AG20443 (cell line): ENCODE data around the gene MCF2L2.
A peak's percentile ranks its signal among the peaks of the same experiment; 100 is the strongest.
"Not testable (repeated sequence)": the region's sequence is repeated elsewhere in the genome, so short reads cannot be mapped to it uniquely, and the experiment has no call there.

Experiments used
- DNase-seq: peaks from one replicate; pipeline ENCODE4 v3.0.0; 2012; ENCODE audit warnings: low spot score, mixed read lengths

Gene MCF2L2

GRCh38 chr3:183396662-183397391 is 31.6 kb downstream of the MCF2L2 start:
- DNase-seq = no peak

DNA sequence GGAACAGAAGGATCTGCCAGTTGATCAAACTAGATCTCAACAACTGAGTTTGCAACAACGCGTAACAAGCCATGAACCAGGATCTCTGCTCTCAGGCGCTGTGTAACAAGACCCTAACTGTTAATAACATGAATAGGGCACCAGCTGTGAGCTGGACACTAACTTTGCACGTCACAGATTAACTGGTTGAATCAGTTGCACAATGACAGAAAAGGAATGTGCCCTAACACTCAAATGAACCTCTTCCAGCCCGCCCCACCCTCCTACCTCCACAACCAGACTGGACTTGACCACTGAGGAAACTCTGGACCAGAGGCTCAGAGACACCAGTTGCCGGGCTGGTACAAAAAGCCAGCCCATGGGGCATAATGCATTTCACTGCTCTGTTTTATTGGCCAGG is 34.3 kb downstream of the MCF2L2 start:
- no peak for DNase-seq

GRCh38 chr3:183393625-183394024 is 34.8 kb downstream of the MCF2L2 start:
- DNase-seq = no peak

- DNase-seq = no peak
Observed at GRCh38 chr3:183392186-183393034, 36.0 kb downstream of the MCF2L2 start.

DNA sequence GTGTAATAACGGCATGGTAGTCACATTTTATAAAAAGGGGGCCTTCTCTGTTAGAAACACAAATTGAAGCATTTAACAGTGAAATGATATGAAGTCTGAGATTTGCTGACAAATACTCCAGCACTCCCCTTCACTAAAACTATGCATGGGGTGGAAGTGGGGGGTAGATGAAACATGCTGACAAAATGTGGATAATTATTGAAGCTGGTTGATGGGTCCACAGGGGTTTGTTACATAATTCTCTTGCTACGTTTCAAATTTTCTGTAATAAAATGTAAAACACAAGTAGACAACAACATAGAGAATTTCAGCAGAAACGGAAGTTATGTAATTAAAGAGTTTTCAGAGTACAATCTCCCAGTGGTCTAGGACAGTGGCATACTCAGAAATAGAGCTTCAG is 37.0 kb downstream of the MCF2L2 start:
- no peak for DNase-seq

GRCh38 chr3:183390844-183391243 is 37.6 kb downstream of the MCF2L2 start:
- DNase-seq = no peak

DNA sequence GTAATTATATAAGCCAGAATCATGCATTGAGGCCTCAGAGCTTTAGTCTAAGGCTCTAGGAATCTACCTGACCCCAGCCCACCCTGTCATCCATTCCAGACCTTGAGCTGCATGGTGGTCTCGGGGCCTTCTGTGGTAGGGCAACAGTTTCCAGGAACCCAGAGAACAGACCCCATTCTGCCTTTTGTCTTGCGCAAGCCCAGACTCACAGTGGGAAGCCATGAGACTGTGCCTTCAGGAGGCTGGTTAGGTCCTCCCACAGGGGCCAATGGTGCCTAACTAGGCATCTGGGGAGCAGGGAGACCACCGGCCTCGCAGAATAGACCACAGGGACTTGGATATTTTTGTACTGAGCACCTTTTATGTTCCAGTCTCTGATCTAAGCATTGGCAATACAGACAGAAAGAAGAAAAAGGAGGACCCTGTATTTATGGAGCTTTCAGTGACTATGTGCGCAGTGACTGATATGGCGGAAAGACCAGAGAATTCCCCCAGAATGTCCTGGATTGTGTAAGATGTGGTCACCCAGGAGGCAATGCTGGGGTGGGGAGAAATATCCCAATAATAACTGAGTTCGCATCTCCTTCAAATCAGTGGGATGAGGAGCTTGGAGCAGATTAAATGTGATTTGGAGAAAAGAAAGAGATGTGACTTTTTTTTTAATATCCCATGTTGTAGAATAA is 40.1 kb downstream of the MCF2L2 start:
- DNase-seq = no peak

- no peak for DNase-seq
Observed at GRCh38 chr3:183387797-183388196, 40.6 kb downstream of the MCF2L2 start.

DNA sequence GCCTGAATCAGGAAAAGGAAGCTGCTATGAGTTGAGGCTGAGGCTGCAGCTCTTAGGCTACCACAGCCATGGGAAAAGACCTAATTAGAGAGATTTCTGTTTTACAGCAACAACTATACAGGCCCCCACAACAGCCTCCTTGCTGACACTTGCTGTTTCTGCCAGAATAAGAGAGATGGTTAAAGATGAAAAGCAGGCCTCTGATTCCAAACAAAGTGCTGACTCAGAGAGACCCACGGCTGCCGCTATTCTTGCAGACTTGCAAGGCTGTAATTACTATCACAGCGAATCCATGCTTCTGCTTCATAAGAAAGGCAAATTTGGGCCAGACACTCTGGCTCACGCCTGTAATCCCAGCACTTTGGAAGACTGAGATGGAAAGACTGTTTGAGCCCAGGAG is 41.8 kb downstream of the MCF2L2 start:
- no peak for DNase-seq

- DNase-seq = peak; percentile 75
Observed at GRCh38 chr3:183385698-183386613, 42.5 kb downstream of the MCF2L2 start.

DNA sequence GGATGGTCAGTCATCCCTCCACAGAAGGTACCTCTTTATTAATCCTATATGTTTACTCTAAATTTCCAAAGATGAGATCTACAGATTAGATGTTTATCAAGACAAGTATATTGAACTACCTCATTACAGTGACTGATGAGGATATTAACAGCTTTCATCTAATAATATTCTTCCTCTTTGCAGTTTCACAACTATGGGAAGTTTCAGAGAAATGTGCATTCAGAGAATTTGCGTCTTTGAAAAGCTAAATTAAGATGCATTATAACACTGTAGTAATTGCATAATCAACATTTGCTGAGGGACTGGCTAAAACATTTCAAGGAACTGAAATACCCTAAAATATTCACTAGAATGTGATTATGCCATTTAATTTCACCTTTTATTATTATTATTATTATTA is 46.7 kb downstream of the MCF2L2 start:
- DNase-seq = no peak

DNA sequence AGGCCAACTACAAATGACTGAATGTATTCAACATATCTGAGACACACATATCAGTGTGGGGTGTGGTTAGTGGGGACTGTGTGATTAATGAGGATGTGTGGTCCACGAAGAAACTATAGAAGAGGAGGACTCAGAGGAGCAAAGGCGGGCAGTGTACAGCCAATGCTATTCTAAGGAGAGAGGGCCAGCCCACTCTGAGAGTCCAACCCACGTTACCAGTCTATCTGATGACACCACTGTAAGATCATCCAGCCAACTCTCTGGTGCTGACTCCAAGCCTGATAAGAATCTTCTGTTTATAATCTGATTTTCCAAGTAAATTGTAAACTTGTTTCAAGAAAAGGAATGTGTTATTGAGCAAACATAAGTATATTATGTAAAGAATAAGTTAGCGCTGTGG is 47.2 kb downstream of the MCF2L2 start:
- DNase-seq = no peak

- DNase-seq = no peak
Observed at GRCh38 chr3:183378951-183379350, 49.5 kb downstream of the MCF2L2 start.

DNA sequence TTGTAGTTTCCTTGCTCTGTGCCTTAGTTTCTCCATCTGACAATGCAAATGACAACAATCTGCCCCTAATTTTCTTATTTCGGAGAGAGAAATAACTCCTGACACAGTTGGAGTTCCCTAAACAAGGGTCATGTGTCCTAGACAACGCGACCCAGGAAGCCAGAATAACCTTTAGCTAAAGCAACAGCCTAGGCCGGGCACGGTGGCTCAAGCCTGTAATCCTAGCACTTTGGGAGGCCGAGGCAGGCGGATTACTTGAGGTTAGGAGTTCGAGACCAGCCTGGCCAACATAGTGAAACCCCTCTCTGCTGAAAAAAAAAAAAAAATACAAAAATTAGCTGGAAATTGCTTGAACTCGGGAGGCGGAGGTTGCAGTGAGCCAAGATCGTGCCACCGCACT is 49.9 kb downstream of the MCF2L2 start:
- no peak for DNase-seq

GRCh38 chr3:183378008-183378407 is 50.4 kb downstream of the MCF2L2 start:
- DNase-seq = no peak

DNA sequence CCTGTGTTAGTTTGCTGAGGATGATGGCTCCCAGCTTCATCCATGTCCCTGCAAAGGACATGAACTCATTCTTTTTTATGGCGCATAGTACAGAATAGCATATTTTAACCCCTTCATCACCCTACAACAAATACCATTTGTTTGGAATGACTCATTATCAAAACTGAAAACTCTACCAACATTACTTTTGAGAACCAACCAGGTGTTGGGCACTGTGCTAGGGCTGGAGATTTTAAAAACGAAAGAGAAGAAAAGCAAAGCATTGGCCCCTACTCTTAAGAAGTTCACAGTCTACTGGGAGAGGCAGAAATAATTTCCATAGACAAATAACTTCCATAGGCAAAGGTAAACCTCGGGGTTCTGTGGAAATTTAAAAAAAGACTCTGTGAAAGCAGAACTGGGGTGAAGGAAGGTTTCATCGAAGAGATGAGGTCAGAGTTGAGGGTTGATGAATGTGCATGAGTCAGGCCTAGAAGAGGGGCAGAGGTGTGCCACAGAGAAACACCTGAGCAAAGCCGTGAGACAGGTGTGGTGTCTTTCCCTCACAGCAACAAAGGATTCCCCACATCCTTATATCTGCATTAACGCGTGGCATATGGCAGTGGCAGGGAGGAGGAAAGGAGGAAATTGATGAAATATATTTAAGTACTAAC is 51.0 kb downstream of the MCF2L2 start:
- DNase-seq = no peak

GRCh38 chr3:183375787-183376186 is 52.6 kb downstream of the MCF2L2 start:
- DNase-seq = no peak

GRCh38 chr3:183375337-183375736 is 53.1 kb downstream of the MCF2L2 start:
- DNase-seq = no peak

DNA sequence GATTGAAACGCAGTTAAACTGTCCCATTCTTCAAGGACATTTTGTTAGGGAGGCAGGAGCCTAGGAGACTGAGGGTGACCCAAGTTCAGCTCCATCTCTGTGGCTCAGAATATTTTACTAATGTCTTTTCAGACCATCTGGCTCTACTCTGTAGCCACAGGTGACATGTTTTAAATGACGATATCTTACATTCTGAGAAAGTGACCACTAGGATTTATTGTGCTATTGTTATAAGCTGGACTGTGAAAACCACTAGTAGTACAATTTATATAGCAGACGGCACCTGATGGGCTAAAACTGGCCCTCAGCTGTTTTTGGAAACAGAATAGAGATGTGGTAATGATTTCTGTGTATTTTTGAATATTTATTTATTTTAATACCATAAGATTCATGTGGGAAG is 55.5 kb downstream of the MCF2L2 start:
- DNase-seq = no peak

- DNase-seq = not testable (repeated sequence)
Observed at GRCh38 chr3:183371600-183371968, 56.8 kb downstream of the MCF2L2 start.

DNA sequence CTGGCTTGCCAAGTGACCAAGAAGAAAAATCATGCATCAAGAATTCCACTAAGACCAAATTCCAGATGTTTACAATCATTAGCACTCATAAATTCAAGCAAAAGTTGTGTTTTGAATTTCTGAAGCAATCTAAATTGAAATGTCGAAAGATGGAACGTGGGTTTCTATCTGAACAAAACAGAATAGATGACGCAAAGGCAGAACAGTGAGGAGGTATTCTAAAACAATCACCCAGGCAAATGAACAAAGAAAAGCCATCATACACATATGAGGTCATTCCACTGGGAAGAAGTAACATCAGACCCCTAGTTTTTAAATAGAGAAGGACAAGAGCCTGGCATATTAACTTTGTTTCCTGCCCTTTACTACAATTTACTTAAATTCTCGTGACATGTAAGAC is 58.0 kb downstream of the MCF2L2 start:
- peak; percentile 17 for DNase-seq
